Lower leg skin (tissue), 3 donors: ENCODE data around the gene CCL3.

Source experiments
- POLR2A ChIP-seq, 2 donors: fragments of 450-650 bp; IDR thresholded peaks; one replicate each; pipeline ENCODE4 v1.6.1; 2016 to 2017; ENCODE audit warnings: antibody characterized with exemption in 2 of 2, mild to moderate bottlenecking in 1 of 2, moderate library complexity in 1 of 2
- TF ChIP-seq, protein P1 (sequence below), 3 donors: fragments of 450-650 bp; IDR thresholded peaks; one replicate each; pipeline ENCODE4 v1.5.1; 2016; ENCODE audit warnings: antibody characterized with exemption in 3 of 3, mild to moderate bottlenecking in 3 of 3, moderate library complexity in 2 of 3

DNA sequence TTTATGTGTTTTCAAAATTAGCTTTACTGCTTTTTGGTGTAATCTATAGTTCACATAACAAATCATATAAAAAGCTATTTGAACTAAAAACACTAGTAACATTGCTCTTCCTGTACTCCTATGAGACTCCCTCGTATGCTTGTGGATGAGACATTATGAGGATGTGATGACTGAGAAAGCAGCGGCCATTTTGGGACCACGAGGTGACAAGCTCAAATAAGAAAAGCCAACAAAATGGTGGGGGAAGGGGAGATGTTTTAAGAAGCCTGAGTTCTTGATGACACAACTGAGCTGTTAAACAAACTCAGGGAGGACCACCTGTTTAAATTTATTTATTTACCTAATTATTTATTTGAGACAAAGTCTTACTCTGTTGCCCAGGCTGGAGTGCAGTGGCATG is 21.4 kb downstream of the CCL3 start:
- TF ChIP-seq, protein P1, sequence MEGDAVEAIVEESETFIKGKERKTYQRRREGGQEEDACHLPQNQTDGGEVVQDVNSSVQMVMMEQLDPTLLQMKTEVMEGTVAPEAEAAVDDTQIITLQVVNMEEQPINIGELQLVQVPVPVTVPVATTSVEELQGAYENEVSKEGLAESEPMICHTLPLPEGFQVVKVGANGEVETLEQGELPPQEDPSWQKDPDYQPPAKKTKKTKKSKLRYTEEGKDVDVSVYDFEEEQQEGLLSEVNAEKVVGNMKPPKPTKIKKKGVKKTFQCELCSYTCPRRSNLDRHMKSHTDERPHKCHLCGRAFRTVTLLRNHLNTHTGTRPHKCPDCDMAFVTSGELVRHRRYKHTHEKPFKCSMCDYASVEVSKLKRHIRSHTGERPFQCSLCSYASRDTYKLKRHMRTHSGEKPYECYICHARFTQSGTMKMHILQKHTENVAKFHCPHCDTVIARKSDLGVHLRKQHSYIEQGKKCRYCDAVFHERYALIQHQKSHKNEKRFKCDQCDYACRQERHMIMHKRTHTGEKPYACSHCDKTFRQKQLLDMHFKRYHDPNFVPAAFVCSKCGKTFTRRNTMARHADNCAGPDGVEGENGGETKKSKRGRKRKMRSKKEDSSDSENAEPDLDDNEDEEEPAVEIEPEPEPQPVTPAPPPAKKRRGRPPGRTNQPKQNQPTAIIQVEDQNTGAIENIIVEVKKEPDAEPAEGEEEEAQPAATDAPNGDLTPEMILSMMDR (IDR thresholded peaks at IDR 0.05): no peak
- TF ChIP-seq POLR2A (IDR thresholded peaks at IDR 0.05): no peak
